ENCODE data around the gene PRPS1L1. TPM values are rescaled to one million over a fixed set of nuclear protein-coding genes. Genes with fewer than 3 reads are reported as not detected.

Gene PRPS1L1
- total and polyA plus RNA-seq, 2 of the 8 experiments (the other 6 are each of a cell fraction or from before 2014, with no cell fraction given) = not detected

GRCh38 chr7:18004372-18004771 lies 23.3 kb downstream of the PRPS1L1 start (continued):
- TF ChIP-seq CHD7 (IDR thresholded peaks at IDR 0.05; ENCODE audit: insufficient replicate concordance, low read length) = no peak
